GM18870 (cell line): ENCODE data around the gene SMURF1.

Experiments used
- ATAC-seq: cut with Tn5 transposase; IDR thresholded peaks from one replicate; pipeline ENCODE4 v1.9.1; 2021; ENCODE audit warnings: moderate library complexity; ENCODE audit not compliant: unreplicated experiment

SMURF1 gene

DNA sequence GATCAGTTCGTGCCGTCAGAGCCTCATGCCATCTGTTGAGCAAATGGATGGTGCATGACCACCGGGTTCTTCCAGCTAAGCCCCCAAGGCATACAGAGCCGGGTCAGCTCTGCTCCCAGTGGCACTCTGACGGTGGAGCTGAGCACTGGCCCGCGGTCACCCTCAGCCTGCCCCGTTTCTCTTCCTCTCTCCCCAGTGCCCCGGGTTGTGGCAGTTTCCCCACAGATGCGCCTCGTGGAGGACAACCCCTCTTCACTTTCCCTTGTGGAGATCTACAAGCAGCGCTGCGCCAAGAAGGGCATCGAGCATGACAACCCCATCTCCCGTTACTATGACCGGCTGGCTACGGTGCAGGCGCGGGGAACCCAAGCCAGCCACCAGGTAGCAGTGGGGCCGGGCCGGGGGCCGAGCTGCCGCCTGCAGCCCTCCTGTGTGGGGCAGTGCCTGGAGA, 135.7 kb downstream of the SMURF1 start:
- ATAC-seq = no peak

DNA sequence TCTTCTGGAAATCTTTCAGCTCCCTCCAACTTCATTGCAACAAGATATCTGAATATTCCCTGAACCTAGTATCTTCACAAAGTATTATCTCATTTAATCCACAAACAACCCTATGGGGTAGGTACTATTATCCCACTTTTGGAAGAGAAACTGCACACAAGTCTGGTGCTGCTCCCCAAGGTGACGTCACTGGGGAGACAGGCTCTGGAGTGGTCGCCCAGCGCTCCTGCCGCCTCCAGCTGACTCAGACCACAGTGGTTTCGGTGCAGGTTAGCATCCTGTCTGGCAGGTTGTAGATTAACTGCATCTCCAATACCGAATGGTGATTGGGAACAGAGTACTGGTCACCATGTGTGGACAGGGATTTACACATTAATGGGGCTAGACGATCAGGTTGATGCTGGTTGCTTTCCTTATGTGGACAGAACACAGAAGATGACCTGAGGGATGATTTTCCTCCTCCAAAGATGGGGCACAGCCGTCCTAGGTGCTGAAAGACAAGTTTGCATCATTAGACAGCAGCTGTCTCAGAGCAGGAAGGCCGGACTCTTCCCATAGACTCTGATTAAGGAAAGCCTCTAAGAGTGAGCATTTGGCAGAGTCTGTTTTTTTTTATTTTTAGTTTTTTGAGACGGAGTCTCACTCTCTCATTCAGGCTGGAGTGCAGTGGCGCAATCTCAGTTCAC, 137.0 kb downstream of the SMURF1 start:
- no peak for ATAC-seq

- no peak for ATAC-seq
Measured at GRCh38 chr7:99005776-99006175, 138.1 kb downstream of the SMURF1 start.

DNA sequence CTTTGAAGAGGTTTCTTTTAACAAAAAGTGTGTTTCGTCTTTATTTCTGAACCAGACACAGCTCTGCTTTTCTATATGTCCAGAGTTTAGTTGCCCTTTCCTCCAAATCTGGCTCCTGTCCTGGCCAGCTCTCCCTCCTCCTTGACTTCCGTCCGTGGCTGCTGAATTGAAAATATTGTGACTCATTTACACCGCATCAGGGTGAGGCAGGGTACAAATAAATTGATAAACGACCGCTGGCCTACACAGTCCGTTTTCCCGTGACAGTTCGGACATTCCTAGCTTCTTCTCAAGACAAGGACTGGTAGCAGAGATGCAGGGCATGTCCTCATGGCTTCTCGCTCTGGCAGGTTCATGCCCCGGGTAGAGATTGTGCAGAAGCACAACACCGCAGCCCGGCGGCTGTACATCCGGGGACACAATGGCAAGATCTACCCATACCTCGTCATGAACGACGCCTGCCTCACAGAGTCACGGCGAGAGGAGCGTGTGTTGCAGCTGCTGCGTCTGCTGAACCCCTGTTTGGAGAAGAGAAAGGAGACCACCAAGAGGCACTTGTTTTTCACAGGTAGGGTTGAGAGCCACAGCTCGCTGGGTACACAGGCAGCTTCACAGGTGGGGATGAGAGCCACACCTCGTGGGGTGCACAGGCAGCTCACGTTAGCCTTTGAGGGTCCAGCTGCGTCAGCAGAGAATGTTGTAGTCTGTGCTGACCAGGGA, 139.0 kb downstream of the SMURF1 start:
- no peak for ATAC-seq

- ATAC-seq = no peak
Measured at GRCh38 chr7:99004216-99004615, 139.7 kb downstream of the SMURF1 start.

- no peak for ATAC-seq
Measured at GRCh38 chr7:99003419-99003818, 140.5 kb downstream of the SMURF1 start.

- no peak for ATAC-seq
Measured at GRCh38 chr7:99002827-99003212, 141.1 kb downstream of the SMURF1 start.

GRCh38 chr7:99002148-99002826, 141.6 kb downstream of the SMURF1 start:
- no peak for ATAC-seq

- ATAC-seq = no peak
Measured at GRCh38 chr7:99001482-99002147, 142.3 kb downstream of the SMURF1 start.

DNA sequence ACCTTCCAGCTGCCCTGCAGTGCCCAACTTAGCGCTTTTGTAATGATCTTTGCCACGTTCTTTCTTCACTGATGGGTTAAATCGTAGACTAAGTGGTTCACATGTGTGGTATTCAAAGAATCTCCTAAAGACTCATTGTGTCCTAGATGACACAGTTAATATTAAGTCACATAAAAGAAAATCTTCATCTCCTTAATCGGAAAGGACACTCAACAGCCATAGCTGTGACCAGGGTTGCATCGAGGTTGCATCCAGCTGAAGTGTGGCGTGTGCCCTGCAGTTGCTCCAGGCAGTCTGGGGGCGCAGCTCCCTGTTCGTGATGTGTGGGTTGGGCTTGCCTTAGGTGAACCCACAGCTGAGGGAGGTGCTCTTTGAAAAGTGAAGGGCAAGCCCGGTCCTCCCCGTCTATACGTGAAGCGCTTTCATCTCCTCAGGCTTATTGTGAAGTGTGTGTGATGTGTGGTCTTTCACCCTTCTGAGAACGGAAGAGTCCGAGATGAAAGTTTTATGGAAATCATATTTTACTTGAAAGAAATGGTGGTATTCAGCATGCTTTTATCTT, 142.9 kb downstream of the SMURF1 start:
- ATAC-seq = no peak

GRCh38 chr7:99000196-99000903, 143.6 kb downstream of the SMURF1 start:
- ATAC-seq = no peak

GRCh38 chr7:98998821-98999725, 144.8 kb downstream of the SMURF1 start:
- ATAC-seq = no peak

- no peak for ATAC-seq
Measured at GRCh38 chr7:98997846-98998245, 146.1 kb downstream of the SMURF1 start.

GRCh38 chr7:98996150-98996552, 147.8 kb downstream of the SMURF1 start:
- no peak for ATAC-seq

DNA sequence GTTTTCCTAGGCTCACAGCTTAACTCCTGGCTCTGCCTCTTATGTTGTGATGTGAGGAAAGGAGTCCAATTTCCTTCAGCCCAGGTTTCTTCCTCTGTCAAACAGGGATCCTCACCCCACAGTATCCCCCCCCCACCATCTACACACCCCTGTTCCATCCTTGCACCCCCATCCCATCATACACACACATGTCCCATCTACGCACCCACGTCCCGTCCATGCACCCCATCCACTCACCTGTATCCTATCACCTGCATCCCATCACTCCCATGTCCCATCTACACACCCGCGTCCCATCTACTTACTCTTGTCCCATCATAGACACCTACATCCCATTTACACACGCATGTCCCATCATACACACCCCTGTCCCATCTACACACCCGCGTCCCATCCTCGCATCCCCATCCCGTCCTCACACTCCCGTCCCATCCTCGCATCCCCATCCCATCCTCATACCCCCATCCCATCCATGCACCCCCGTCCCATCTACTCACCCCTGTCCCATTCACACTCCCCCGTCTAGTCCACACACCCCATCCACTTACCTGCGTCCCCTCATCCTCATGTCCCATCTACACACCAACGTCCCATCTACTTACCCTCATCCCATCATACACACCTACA, 148.3 kb downstream of the SMURF1 start:
- ATAC-seq = no peak

DNA sequence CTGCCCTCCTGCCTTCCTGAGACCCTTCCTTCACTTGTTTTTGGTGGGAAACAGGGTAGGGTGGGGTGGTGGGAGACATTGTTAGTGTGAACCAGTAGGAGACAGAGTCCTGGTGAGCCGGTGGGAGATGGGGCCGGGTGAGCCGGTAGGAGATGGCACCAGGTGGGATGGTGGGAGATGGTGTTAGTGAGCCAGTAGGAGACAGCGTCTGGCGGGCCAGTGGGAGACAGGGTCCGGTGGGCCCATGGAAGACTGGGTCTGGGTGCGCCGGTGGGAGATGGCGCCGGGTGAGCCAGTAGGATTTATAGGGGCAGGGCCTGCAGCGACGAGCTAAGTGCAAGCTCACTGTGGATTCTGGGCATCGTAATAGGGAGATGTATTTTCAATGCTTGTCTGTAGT, 148.8 kb downstream of the SMURF1 start:
- no peak for ATAC-seq

- no peak for ATAC-seq
Measured at GRCh38 chr7:98994046-98994944, 149.6 kb downstream of the SMURF1 start.
